HG02852 (cell line): Measurements from ENCODE around the gene GTF2A1L.
"Not testable (repeated sequence)": the region's sequence is repeated elsewhere in the genome, so short reads cannot be mapped to it uniquely, and the experiment has no call there.

Experiments used
- ATAC-seq: cut with Tn5 transposase; IDR thresholded peaks from one replicate; pipeline ENCODE4 v1.9.1; 2021; ENCODE audit warnings: mild to moderate bottlenecking, moderate library complexity; ENCODE audit not compliant: unreplicated experiment

Gene GTF2A1L

GRCh38 chr2:48605482-48606175 is 12.0 kb upstream of the GTF2A1L start:
- no peak for ATAC-seq

GRCh38 chr2:48607307-48608014 is 10.2 kb upstream of the GTF2A1L start:
- no peak for ATAC-seq

GRCh38 chr2:48613211-48613610 is 4.4 kb upstream of the GTF2A1L start:
- no peak for ATAC-seq

- ATAC-seq, result not testable (repeated sequence)
These were observed 3.1 kb upstream of the GTF2A1L start for GRCh38 chr2:48614581-48614980.

- no peak for ATAC-seq
These were observed 1.9 kb downstream of the GTF2A1L start for GRCh38 chr2:48619526-48619925.

- ATAC-seq, result no peak
These were observed 2.9 kb downstream of the GTF2A1L start for GRCh38 chr2:48620604-48621003.

GRCh38 chr2:48622691-48623090 is 5.0 kb downstream of the GTF2A1L start:
- ATAC-seq, result not testable (repeated sequence)

- no peak for ATAC-seq
These were observed 7.0 kb downstream of the GTF2A1L start for GRCh38 chr2:48624696-48625095.

GRCh38 chr2:48626047-48626446 is 8.4 kb downstream of the GTF2A1L start:
- ATAC-seq, result no peak

GRCh38 chr2:48633143-48633542 is 15.5 kb downstream of the GTF2A1L start:
- ATAC-seq, result no peak

GRCh38 chr2:48635786-48636185 is 18.1 kb downstream of the GTF2A1L start:
- ATAC-seq, result no peak

GRCh38 chr2:48638261-48638660 is 20.6 kb downstream of the GTF2A1L start:
- no peak for ATAC-seq

GRCh38 chr2:48651158-48651790 is 33.6 kb downstream of the GTF2A1L start:
- ATAC-seq, result no peak

GRCh38 chr2:48668992-48669391 is 51.3 kb downstream of the GTF2A1L start:
- ATAC-seq, result no peak

- no peak for ATAC-seq
These were observed 55.9 kb downstream of the GTF2A1L start for GRCh38 chr2:48673581-48673980.

GRCh38 chr2:48674933-48675332 is 57.3 kb downstream of the GTF2A1L start:
- ATAC-seq, result no peak

- ATAC-seq, result no peak
These were observed 59.8 kb downstream of the GTF2A1L start for GRCh38 chr2:48677450-48677849.

- no peak for ATAC-seq
These were observed 67.5 kb downstream of the GTF2A1L start for GRCh38 chr2:48685126-48685525.

GRCh38 chr2:48691935-48692691 is 74.5 kb downstream of the GTF2A1L start:
- ATAC-seq, result no peak

GRCh38 chr2:48693066-48693465 is 75.4 kb downstream of the GTF2A1L start:
- no peak for ATAC-seq

GRCh38 chr2:48693645-48694044 is 76.0 kb downstream of the GTF2A1L start:
- ATAC-seq, result no peak
